WTC11 (cell line): ENCODE results near the gene PRR18. TPM values are rescaled to one million over a fixed set of nuclear protein-coding genes. Genes with fewer than 3 reads are reported as not detected.

Experiments used
- ATAC-seq: fragments of 200-7000 bp; cut with Tn5 transposase; 2 replicates; pipeline ENCODE4 v1.10.0; 2021; ENCODE audit warnings: mild to moderate bottlenecking, moderate library complexity
- CTCF ChIA-PET: fragments of 300-600 bp; sonication (Branson Sonifier 250); formaldehyde crosslinking; loops from one replicate; lab custom pipeline; 2021; ENCODE audit warnings: antibody characterized with exemption; lab: Charles Lee
- POLR2A ChIA-PET: fragments of 350-600 bp; sonication (Branson Sonifier 250); formaldehyde crosslinking; loops from one replicate; lab custom pipeline; 2021; ENCODE audit warnings: antibody characterized with exemption; lab: Charles Lee
- DNase-seq: peaks from one replicate; pipeline ENCODE4 v3.0.0; 2021; ENCODE audit warnings: low spot score
- H3K27ac Mint-ChIP-seq: 2 replicates; pipeline ENCODE4 v1.8.0; 2021; ENCODE audit warnings: mixed read lengths
- H3K27me3 Mint-ChIP-seq: 2 replicates; pipeline ENCODE4 v1.8.0; 2021; ENCODE audit warnings: low read depth, mild to moderate bottlenecking, moderate library complexity, mixed read lengths
- H3K36me3 Mint-ChIP-seq: 2 replicates; pipeline ENCODE4 v1.8.0; 2021; ENCODE audit warnings: mixed read lengths
- H3K4me1 Mint-ChIP-seq: 2 replicates; pipeline ENCODE4 v1.8.0; 2022; ENCODE audit warnings: mixed read lengths
- H3K4me3 Mint-ChIP-seq: 2 replicates; pipeline ENCODE4 v1.8.0; 2021; ENCODE audit warnings: mild to moderate bottlenecking, moderate library complexity, mixed read lengths
- H3K9me3 Mint-ChIP-seq: 2 replicates; pipeline ENCODE4 v1.8.0; 2021; ENCODE audit warnings: mixed read lengths
- ATF1 ChIP-seq: sonication (generic); formaldehyde crosslinking; IDR thresholded peaks from 2 replicates; pipeline ENCODE4 v1.8.1; 2023; ENCODE audit warnings: mild to moderate bottlenecking, moderate library complexity, missing genetic modification reagents
- CBFB ChIP-seq: sonication (generic); formaldehyde crosslinking; IDR thresholded peaks from 2 replicates; pipeline ENCODE4 v1.8.1; 2022; ENCODE audit warnings: mild to moderate bottlenecking, low read depth, missing genetic modification reagents
- ETV6 ChIP-seq: sonication (generic); formaldehyde crosslinking; IDR thresholded peaks from 2 replicates; pipeline ENCODE4 v1.8.1; 2022; ENCODE audit warnings: mild to moderate bottlenecking, missing genetic modification reagents
- FOXP1 ChIP-seq: sonication (generic); formaldehyde crosslinking; IDR thresholded peaks from 2 replicates; pipeline ENCODE4 v1.8.0; 2022; ENCODE audit warnings: missing genetic modification reagents, mild to moderate bottlenecking, moderate library complexity, borderline replicate concordance
- HMGA2 ChIP-seq: fragments of 250-450 bp; sonication (Bioruptor Pico); IDR thresholded peaks from 2 replicates; pipeline ENCODE4 v1.4.0; 2021; ENCODE audit warnings: mild to moderate bottlenecking, moderate library complexity
- IRF2 ChIP-seq: sonication (generic); formaldehyde crosslinking; IDR thresholded peaks from 2 replicates; pipeline ENCODE4 v1.8.0; 2022; ENCODE audit warnings: low read depth, missing genetic modification reagents, borderline replicate concordance
- JAZF1 ChIP-seq: fragments of 250-450 bp; sonication (Bioruptor Pico); IDR thresholded peaks from 2 replicates; pipeline ENCODE4 v1.9.0; 2021; ENCODE audit warnings: moderate library complexity, mild to moderate bottlenecking, inconsistent platforms
- NFE2L1 ChIP-seq: sonication (generic); formaldehyde crosslinking; IDR thresholded peaks from 2 replicates; pipeline ENCODE4 v1.8.1; 2023; ENCODE audit warnings: missing genetic modification reagents
- NFYB ChIP-seq: sonication (generic); formaldehyde crosslinking; conservative IDR thresholded peaks from 2 replicates; pipeline ENCODE4 v1.8.0; 2022; ENCODE audit warnings: low read depth, missing genetic modification reagents
- NR2C2 ChIP-seq: sonication (generic); formaldehyde crosslinking; IDR thresholded peaks from 2 replicates; pipeline ENCODE4 v1.8.0; 2022; ENCODE audit warnings: mild to moderate bottlenecking, missing genetic modification reagents
- PRRX2 ChIP-seq: fragments of 250-450 bp; sonication (Bioruptor Pico); IDR thresholded peaks from 2 replicates; pipeline ENCODE4 v1.8.0; 2021; ENCODE audit warnings: mild to moderate bottlenecking
- SMAD3 ChIP-seq: sonication (generic); formaldehyde crosslinking; IDR thresholded peaks from 2 replicates; pipeline ENCODE4 v1.8.0; 2022; ENCODE audit warnings: missing genetic modification reagents, mild to moderate bottlenecking, borderline replicate concordance
- SMAD4 ChIP-seq: sonication (generic); formaldehyde crosslinking; IDR thresholded peaks from 2 replicates; pipeline ENCODE4 v1.8.0; 2022; ENCODE audit warnings: mild to moderate bottlenecking, missing genetic modification reagents
- SOX15 ChIP-seq: fragments of 250-450 bp; sonication (Bioruptor Pico); IDR thresholded peaks from 2 replicates; pipeline ENCODE4 v1.9.0; 2021; ENCODE audit warnings: mild to moderate bottlenecking
- TEAD1 ChIP-seq: sonication (generic); formaldehyde crosslinking; IDR thresholded peaks from 2 replicates; pipeline ENCODE4 v1.8.0; 2022; ENCODE audit warnings: mild to moderate bottlenecking, missing genetic modification reagents
- TEAD4 ChIP-seq: sonication (generic); formaldehyde crosslinking; IDR thresholded peaks from 2 replicates; pipeline ENCODE4 v1.8.0; 2022; ENCODE audit warnings: mild to moderate bottlenecking, missing genetic modification reagents
- ZNF219 ChIP-seq: sonication (generic); formaldehyde crosslinking; IDR thresholded peaks from 2 replicates; pipeline ENCODE4 v1.8.0; 2023; ENCODE audit warnings: missing genetic modification reagents, mild to moderate bottlenecking, borderline replicate concordance
- ZNF232 ChIP-seq: sonication (generic); formaldehyde crosslinking; IDR thresholded peaks from 2 replicates; pipeline ENCODE4 v1.8.0; 2022; ENCODE audit warnings: mild to moderate bottlenecking, missing genetic modification reagents
- ZNF263 ChIP-seq: sonication (generic); formaldehyde crosslinking; IDR thresholded peaks from 2 replicates; pipeline ENCODE4 v1.8.1; 2022; ENCODE audit warnings: low read depth, mild to moderate bottlenecking, moderate library complexity, missing genetic modification reagents
- ZNF317 ChIP-seq: sonication (generic); formaldehyde crosslinking; IDR thresholded peaks from 2 replicates; pipeline ENCODE4 v1.8.1; 2023; ENCODE audit warnings: low read depth, mild to moderate bottlenecking, moderate library complexity, missing genetic modification reagents, borderline replicate concordance
- ZNF396 ChIP-seq: fragments of 250-450 bp; sonication (Bioruptor Pico); IDR thresholded peaks from 2 replicates; pipeline ENCODE4 v1.8.0; 2021; ENCODE audit warnings: mild to moderate bottlenecking, moderate library complexity, borderline replicate concordance
- ZNF423 ChIP-seq: fragments of 250-450 bp; sonication (Bioruptor Pico); IDR thresholded peaks from 2 replicates; pipeline ENCODE4 v2.1.2; 2022; ENCODE audit warnings: mild to moderate bottlenecking, moderate library complexity
- total RNA-seq: library from RNA; stranded (reverse); gene quantifications from 3 replicates; pipeline ENCODE4 v1.2.3, GENCODE V29; 2021
- TF ChIP-seq, protein P1 (sequence below): sonication (generic); formaldehyde crosslinking; IDR thresholded peaks from 2 replicates; pipeline ENCODE4 v1.8.0; 2022; ENCODE audit warnings: mild to moderate bottlenecking, missing genetic modification reagents
- TF ChIP-seq, protein P2 (sequence below): fragments of 250-450 bp; sonication (Bioruptor Pico); IDR thresholded peaks from 2 replicates; pipeline ENCODE4 v1.9.0; 2021; ENCODE audit warnings: mild to moderate bottlenecking
- TF ChIP-seq, protein P3 (sequence below): sonication (generic); formaldehyde crosslinking; IDR thresholded peaks from 2 replicates; pipeline ENCODE4 v1.8.1; 2023; ENCODE audit warnings: mild to moderate bottlenecking, missing genetic modification reagents, moderate library complexity
- TF ChIP-seq, protein P4 (sequence below): sonication (generic); formaldehyde crosslinking; IDR thresholded peaks from 2 replicates; pipeline ENCODE4 v1.8.1; 2023; ENCODE audit warnings: mild to moderate bottlenecking, missing genetic modification reagents
- TF ChIP-seq, protein P5 (sequence below): sonication (generic); formaldehyde crosslinking; IDR thresholded peaks from 2 replicates; pipeline ENCODE4 v1.8.1; 2022; ENCODE audit warnings: mild to moderate bottlenecking, missing genetic modification reagents, moderate library complexity, borderline replicate concordance

Gene PRR18
- total RNA-seq, 1 experiment from 2014 or later, result 0.52 TPM

DNA sequence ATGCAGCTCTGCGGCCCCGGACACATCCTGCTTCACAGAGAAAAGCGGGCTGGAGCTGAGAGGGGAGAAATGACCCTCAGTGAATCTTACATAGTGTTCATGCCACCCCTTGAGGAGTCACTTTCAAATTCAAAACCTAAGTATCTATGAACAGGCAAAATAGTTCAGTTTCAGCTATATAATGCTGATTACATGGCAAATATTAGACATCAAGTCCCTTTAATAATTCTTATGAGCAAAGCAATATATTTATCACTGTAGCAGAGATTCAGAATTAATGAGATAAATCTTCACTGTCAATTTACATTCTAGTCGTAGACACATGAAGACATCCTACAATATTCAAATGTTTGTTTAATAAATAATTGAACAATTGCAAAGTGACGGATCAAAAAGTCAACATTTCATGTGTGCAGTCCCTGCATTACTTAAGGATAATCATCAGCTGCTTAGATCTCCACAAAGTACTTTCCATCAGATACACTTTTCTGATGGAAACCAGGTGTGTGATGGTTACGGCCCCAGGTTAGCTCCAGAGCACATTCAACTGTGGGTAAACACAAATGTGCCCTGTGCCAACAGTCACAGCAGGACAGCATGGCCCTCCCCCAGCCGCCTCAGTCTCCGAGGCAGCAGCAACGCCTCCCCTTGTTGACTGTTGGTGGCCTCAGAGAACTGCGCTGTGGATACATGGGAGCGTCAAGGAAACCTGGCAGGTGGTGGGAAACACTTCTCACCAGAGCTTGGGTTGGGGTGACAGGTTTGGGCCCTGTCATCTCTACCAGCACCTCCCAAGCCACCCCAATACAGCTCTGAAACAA, 787 bp upstream of the PRR18 start:
- CTCF ChIA-PET, result interaction anchor here (0.8 to 2.3 kb wide), 11 partner anchors 24 to 312 kb away, joined by 3 to 17 read pairs (median 3); partner anchors contain the start of gene TBXT
- peaks cover 57% of the 10 kb centered on the region for H3K27me3 Mint-ChIP-seq
- no peaks in the 10 kb centered on the region for H3K36me3 Mint-ChIP-seq
- TF ChIP-seq IRF2 (CRISPR knock-in tag) (no peak), ETV6 (CRISPR knock-in tag) (no peak), FOXP1 (CRISPR knock-in tag) (0 out of 2 replicates have a peak, but pooled peaks have one; percentile 48), ZNF396 (CRISPR knock-in tag) (no peak), JAZF1 (no peak), ZNF263 (CRISPR knock-in tag) (no peak)
- TF ChIP-seq, protein P1, sequence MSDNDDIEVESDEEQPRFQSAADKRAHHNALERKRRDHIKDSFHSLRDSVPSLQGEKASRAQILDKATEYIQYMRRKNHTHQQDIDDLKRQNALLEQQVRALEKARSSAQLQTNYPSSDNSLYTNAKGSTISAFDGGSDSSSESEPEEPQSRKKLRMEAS (CRISPR knock-in tag), result peak; percentile 36; the same call in 1 of the 2 replicates
- no peak for ATAC-seq
- H3K4me1 Mint-ChIP-seq, result peaks cover 13% of the 10 kb centered on the region
- DNase-seq, result no peak
- no peak overlapping the region for H3K27ac Mint-ChIP-seq
- H3K9me3 Mint-ChIP-seq, result no peaks in the 10 kb centered on the region
- H3K4me3 Mint-ChIP-seq, result peak overlapping the region; percentile 56
- POLR2A ChIA-PET, result no interaction called here

DNA sequence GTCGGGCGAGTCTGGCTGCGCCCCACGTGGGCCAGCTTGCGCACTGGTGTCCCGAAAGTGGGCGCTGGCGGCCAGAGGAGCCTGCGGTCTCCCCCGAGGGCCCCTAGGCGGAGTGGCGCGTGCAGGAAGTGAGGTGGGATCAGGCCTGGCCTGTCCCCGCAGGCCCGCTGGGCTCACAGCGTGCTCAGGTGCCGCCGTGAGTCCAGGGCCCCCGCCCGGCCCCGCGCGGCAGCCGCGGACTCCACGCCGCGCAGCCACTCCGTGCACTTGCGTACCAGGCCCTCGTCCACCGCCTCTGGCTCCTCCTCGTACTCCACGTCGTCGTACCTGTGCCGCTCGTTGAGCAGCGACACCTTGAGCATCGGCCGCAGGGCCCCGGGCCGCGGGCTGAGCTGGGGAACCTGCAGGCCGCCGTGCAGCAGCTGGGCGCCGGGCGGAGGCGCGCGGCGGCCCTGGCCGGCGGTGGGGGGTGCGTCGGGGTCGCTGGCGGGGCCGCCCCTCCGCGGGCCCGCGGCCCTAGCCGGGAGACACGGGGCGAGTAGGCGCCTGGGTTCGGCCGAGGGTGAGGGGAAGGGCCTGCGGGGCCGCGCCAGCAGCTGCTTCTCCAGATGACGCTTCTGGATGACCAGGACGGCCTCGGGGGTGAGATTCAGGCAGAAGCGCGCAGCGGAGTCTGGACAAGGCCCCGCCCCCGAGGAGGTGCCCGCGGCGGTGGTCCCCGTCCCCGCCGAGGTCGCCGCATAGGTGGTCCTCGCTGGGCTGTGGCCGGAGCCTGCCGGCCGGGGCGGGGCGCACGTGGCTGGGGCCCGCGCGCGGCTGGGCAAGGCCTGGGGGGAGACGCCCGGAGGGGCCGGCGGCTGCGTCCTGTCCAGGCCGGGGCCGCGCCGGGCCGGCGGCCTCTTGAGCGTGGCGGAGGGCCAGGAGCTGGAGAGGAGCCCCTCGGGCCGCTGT, 835 bp downstream of the PRR18 start:
- H3K4me1 Mint-ChIP-seq, result peaks cover 8% of the 10 kb centered on the region
- H3K4me3 Mint-ChIP-seq, result peak overlapping the region; percentile 54
- no peak overlapping the region for H3K27ac Mint-ChIP-seq
- ATAC-seq (peak; percentile 70), DNase-seq (peak; percentile 70)
- no peaks in the 10 kb centered on the region for H3K36me3 Mint-ChIP-seq
- POLR2A ChIA-PET, result no interaction called here
- no peaks in the 10 kb centered on the region for H3K9me3 Mint-ChIP-seq
- peaks cover 63% of the 10 kb centered on the region for H3K27me3 Mint-ChIP-seq
- CTCF ChIA-PET, result interaction anchor here (0.8 to 2.3 kb wide), 10 partner anchors 11 to 314 kb away, joined by 3 to 17 read pairs (median 5); partner anchors contain the start of gene TBXT
- TF ChIP-seq SMAD4 (0 out of 2 replicates have a peak, but pooled peaks have one; percentile 59), NFYB (CRISPR knock-in tag) (peak; percentile 42), SMAD3 (CRISPR knock-in tag) (no peak), ATF1 (no peak), PRRX2 (CRISPR knock-in tag) (no peak), CBFB (CRISPR knock-in tag) (no peak), ZNF232 (CRISPR knock-in tag) (no peak; the same call in 1 of the 2 replicates), NR2C2 (CRISPR knock-in tag) (peak; percentile 57; the same call in 1 of the 2 replicates), TEAD1 (CRISPR knock-in tag) (0 out of 2 replicates have a peak, but pooled peaks have one; percentile 50), ZNF423 (CRISPR knock-in tag) (no peak), HMGA2 (CRISPR knock-in tag) (no peak), NFE2L1 (CRISPR knock-in tag) (peak; percentile 76; the same call in 1 of the 2 replicates), SOX15 (no peak), ZNF317 (CRISPR knock-in tag) (no peak), ZNF219 (CRISPR knock-in tag) (peak; percentile 87), TEAD4 (CRISPR knock-in tag) (peak; percentile 24; the same call in 1 of the 2 replicates), ZNF396 (CRISPR knock-in tag) (no peak)
- TF ChIP-seq, protein P2, sequence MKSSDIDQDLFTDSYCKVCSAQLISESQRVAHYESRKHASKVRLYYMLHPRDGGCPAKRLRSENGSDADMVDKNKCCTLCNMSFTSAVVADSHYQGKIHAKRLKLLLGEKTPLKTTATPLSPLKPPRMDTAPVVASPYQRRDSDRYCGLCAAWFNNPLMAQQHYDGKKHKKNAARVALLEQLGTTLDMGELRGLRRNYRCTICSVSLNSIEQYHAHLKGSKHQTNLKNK (CRISPR knock-in tag), result no peak
- TF ChIP-seq, protein P3, sequence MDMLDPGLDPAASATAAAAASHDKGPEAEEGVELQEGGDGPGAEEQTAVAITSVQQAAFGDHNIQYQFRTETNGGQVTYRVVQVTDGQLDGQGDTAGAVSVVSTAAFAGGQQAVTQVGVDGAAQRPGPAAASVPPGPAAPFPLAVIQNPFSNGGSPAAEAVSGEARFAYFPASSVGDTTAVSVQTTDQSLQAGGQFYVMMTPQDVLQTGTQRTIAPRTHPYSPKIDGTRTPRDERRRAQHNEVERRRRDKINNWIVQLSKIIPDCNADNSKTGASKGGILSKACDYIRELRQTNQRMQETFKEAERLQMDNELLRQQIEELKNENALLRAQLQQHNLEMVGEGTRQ (CRISPR knock-in tag), result no peak; the same call in 1 of the 2 replicates
- TF ChIP-seq, protein P1 (CRISPR knock-in tag), result peak; percentile 94
- TF ChIP-seq, protein P4, sequence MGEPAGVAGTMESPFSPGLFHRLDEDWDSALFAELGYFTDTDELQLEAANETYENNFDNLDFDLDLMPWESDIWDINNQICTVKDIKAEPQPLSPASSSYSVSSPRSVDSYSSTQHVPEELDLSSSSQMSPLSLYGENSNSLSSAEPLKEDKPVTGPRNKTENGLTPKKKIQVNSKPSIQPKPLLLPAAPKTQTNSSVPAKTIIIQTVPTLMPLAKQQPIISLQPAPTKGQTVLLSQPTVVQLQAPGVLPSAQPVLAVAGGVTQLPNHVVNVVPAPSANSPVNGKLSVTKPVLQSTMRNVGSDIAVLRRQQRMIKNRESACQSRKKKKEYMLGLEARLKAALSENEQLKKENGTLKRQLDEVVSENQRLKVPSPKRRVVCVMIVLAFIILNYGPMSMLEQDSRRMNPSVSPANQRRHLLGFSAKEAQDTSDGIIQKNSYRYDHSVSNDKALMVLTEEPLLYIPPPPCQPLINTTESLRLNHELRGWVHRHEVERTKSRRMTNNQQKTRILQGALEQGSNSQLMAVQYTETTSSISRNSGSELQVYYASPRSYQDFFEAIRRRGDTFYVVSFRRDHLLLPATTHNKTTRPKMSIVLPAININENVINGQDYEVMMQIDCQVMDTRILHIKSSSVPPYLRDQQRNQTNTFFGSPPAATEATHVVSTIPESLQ (CRISPR knock-in tag), result no peak
- TF ChIP-seq, protein P5, sequence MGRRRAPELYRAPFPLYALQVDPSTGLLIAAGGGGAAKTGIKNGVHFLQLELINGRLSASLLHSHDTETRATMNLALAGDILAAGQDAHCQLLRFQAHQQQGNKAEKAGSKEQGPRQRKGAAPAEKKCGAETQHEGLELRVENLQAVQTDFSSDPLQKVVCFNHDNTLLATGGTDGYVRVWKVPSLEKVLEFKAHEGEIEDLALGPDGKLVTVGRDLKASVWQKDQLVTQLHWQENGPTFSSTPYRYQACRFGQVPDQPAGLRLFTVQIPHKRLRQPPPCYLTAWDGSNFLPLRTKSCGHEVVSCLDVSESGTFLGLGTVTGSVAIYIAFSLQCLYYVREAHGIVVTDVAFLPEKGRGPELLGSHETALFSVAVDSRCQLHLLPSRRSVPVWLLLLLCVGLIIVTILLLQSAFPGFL, result no peak; the same call in 1 of the 2 replicates
